HS-5 (cell line): ENCODE data around the gene DPF3.

Experiments used
- DNase-seq: peaks from one replicate; pipeline ENCODE4 v3.0.0-alpha.2; 2012; ENCODE audit warnings: low read depth

Gene DPF3

GRCh38 chr14:72682188-72682587 is 211.7 kb downstream of the DPF3 start:
- peak; percentile 88 for DNase-seq

- no peak for DNase-seq
These were observed 212.9 kb downstream of the DPF3 start for GRCh38 chr14:72680853-72681640.

GRCh38 chr14:72679536-72680151 is 214.3 kb downstream of the DPF3 start:
- no peak for DNase-seq

DNA sequence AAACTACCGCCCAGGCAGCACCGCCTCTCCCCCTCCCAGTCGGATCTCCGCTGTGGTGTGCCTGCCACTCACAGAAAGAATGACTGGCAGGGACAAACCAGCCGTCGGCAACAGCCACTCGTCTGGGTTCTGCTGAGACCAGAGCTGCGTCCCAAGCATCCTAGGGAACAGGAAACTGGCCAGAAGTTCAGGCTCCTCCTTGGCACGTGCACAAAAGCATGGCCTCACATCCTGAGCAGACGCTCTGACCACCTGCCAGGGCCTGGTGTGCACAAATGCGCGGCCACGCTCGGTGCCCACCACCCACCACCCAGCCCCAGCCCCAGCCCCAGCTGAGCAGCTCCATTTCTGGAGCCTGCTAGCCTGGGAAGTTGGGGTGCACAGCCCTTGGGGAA is 214.8 kb downstream of the DPF3 start:
- DNase-seq, result no peak

DNA sequence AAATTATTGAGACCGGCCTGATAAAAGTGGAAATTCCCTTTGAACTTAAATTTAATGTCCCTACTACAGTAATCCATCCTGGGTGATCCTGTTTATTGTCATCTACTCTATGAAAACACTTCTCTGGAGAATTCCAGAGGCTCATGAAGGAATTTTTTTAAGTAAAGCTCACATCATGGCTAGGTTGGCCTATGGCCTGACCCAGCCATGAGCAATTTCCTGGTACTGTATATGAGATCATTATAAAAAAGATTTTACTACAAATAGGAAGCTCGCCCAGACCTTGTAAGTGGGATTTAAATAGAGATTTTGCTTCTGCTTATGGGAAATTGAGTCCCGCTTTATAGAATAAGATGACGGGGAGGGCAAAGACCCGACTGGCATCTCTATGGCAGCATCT is 215.5 kb downstream of the DPF3 start:
- peak; percentile 64 for DNase-seq

- no peak for DNase-seq
These were observed 216.2 kb downstream of the DPF3 start for GRCh38 chr14:72677664-72678063.

- no peak for DNase-seq
These were observed 218.8 kb downstream of the DPF3 start for GRCh38 chr14:72675126-72675525.

DNA sequence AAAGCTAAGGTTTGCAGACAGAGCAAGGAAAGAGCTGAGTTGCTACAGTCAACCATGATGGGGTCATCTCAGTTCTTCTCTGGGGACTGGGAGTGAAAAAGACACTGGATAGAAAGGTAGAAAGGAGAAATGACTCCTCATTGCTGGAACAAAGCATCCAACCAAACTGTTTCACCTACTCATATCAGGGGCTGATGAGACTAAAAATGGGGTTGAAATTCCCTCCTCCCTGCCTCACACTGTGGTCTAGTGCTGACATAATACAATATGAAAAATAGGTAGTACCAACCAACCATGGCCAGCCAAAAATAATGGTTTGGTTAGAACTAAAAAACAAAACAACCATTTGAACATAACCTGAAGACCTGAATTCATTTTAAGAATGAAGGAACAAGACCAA is 220.7 kb downstream of the DPF3 start:
- DNase-seq, result no peak

DNA sequence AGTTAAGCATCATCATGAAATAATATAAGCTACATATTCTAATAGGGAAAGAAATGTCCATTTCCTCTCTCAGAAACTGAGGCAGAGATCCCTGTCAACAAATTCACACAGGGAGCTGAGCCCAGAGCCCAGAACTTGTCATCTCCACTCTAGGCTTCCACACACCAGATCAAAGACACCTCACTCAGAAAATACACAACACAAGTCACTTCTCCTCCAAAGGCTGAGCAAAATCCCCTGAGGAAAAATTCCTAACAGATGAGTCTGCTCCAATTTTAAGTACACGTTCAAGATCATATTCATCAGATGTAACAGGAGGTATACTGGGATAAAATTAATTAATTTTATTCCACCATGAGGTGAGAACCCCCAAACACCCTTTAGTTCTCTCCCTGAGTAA is 227.3 kb downstream of the DPF3 start:
- peak; percentile 84 for DNase-seq

DNA sequence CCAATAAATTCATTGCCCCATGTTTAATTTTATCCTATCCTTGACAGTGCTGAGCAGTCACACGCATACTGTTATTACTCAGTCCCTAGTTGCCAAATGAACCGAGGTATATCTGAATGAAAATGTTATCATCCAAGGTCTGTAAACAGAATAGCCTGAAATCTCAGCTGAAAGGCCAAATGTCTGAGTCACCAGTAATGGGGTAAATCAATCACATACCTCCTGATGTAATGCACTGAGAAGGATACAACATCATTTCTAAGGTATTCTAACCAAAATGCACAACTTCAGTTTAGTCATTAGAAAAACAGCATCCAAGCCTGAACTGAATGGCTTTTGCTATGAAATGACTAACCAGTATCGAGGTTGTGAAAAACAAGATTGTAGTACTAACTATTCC is 228.6 kb downstream of the DPF3 start:
- peak; percentile 99 for DNase-seq

DNA sequence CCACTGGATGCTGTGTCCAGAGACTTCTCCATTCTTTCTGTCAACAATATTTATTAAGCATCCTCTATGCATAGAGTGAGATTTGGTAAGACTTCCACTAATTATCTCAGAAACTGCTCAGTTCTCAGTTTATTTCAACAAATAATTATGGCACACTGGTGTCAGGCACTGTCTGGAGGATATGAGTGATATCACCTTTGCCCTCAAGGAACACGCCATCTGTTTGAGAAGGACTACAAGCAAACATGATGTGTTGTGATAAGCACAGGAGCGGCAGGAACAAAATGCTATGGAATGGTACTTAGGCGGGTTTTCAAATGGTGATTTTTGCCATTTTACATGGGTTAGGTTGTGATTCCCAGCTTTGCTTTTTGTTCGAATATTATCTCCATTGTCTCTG is 229.2 kb downstream of the DPF3 start:
- no peak for DNase-seq

GRCh38 chr14:72663956-72664650 is 229.8 kb downstream of the DPF3 start:
- DNase-seq, result no peak

- DNase-seq, result no peak
These were observed 230.8 kb downstream of the DPF3 start for GRCh38 chr14:72663076-72663487.

- DNase-seq, result no peak
These were observed 231.7 kb downstream of the DPF3 start for GRCh38 chr14:72662214-72662613.

DNA sequence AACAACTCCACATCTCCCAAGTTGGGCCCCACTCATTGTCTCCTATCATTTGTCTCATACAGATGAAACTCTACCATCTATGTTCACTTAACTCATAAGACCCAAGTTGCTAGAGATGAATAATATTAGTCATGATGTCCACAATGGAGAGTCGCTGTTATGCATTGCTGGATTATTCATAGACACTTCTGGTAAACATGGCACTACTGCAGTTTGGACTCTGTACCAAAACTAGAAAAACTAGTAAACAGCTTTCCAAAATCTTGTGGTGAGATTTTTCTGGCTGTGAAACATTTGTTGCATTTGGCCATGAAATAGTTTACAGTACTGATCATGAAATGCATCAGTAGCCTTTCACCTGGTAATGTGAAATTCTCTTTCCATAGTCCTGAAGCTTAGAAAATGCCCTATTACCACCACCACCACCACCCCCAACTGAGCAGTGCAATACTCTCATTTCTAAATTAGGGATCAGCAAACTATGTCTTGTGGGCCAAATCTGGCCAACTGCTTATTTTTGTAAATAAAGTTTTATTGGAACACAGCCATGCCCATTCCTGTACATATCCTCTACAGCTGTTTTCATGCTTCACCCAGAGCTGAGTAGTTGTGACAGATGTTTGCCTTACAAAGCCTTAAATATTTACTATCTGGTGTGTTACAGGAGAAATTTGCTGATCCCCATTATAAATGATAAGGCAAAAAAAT is 236.5 kb downstream of the DPF3 start:
- DNase-seq, result no peak

DNA sequence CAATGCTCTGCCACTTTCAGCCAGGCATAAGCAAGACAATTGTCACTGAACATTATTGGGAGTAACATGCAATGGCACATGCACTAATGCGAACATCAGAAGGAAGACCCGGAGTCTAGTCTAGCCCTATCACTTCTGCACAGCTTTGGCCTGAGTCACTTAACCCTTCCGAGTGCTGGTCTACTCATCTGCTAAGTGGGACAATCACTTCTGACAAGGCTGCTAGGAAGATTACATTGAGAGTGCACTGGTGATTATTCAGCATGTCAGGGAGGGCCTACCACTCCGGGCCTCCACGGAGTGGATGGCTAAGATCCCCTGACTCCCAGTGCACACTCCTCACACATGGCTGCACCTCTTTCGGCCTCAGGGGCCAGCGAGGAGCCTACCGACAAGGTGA is 240.9 kb downstream of the DPF3 start:
- no peak for DNase-seq

- no peak for DNase-seq
These were observed 241.7 kb downstream of the DPF3 start for GRCh38 chr14:72652179-72652578.

GRCh38 chr14:72651714-72652113 is 242.2 kb downstream of the DPF3 start:
- no peak for DNase-seq

DNA sequence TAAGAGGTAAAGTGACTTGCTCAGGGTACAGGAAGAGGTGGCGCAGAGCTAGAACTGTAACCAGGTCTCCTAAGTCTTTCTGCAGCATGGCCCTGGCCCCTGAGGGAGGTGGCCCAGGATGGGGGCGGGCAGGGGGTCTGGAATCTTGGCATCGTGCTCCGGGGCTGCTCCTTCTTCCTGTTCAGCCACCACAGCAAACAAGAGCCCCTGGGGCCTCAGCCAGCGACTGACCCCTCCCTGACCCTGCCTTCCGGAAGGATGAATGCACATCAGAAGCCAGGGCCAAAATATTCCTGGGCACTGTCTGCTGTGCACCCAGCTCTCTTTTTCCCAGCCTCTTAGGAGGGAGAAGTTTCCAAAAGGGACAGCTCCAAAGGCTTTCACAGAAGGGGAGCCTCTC is 242.8 kb downstream of the DPF3 start:
- no peak for DNase-seq

GRCh38 chr14:72649603-72650227 is 244.2 kb downstream of the DPF3 start:
- no peak for DNase-seq

DNA sequence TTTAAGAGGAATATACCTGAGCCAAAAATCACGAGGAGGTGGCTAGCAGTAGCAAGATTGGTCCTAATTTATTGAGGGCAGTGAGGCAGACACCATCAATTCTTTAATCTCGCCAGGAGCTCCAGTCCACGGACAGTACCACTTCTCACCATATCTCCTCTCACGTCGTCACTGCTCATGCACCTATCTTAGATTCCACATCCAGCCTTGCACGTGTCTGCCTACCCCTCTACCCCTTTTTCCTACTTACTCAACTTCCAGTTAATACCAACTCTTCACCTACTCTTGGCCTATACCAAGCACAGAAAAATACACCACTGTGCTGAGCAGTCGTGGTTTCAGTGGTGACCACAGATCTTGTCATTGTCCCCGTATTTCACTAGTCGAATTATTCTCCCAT is 246.1 kb downstream of the DPF3 start:
- no peak for DNase-seq

DNA sequence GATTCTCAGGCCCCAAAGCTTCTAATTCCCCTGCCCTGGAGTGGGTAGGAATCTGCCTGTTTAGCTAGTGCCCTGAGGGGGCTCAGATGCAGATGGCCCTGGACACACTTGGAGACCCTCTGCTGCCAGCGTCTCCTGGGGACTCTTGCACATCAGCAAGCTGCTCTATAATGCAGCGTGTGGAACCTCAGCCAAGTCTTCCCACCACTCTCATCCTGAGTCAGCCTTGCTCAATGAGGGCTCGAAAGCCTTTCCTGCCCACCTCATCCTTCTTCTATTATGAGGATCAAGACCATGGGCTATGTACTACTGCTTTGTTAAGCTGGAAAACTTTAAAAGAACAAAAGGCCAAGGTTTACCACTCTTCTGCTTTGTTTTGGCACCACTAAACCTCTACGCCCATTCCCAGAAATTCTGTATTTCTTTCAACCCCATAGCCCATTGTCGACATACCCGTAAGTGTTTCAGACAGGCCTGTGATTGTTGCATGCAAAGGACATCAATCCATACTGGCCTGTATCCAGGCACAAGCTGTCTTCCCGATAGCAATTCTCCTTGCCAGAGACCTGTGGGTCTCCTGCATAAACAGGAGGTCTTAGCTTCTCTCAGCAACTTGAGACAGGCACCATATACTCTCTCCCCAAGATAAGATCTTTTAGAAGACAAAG is 246.9 kb downstream of the DPF3 start:
- no peak for DNase-seq
